Activated CD4-positive, alpha-beta T cell treated with anti-CD3 and anti-CD28 coated beads, Interleukin-10, Interleukin-2, amounts not matched to agents 100 ng/mL and 50 ng/mL, durations not matched to agents 16 hours and 8 hours (primary cell): Measurements from ENCODE around the gene SYT6.

Experiments
- DNase-seq: peaks from one replicate; pipeline ENCODE4 v3.0.0-alpha.2; 2020

Gene SYT6

GRCh38 chr1:114116086-114116485 lies 37.6 kb downstream of the SYT6 start:
- no peak for DNase-seq

- DNase-seq: no peak
Observed at GRCh38 chr1:114114185-114115094, 39.2 kb downstream of the SYT6 start.

- no peak for DNase-seq
Observed at GRCh38 chr1:114113411-114114184, 40.1 kb downstream of the SYT6 start.

GRCh38 chr1:114112775-114113174 lies 40.9 kb downstream of the SYT6 start:
- no peak for DNase-seq

- no peak for DNase-seq
Observed at GRCh38 chr1:114111731-114112641, 41.7 kb downstream of the SYT6 start.

- DNase-seq: no peak
Observed at GRCh38 chr1:114109981-114110380, 43.7 kb downstream of the SYT6 start.

- DNase-seq: no peak
Observed at GRCh38 chr1:114108751-114109255, 44.9 kb downstream of the SYT6 start.

GRCh38 chr1:114107474-114108435 lies 45.9 kb downstream of the SYT6 start:
- DNase-seq: no peak

GRCh38 chr1:114105421-114105979 lies 48.2 kb downstream of the SYT6 start:
- DNase-seq: no peak

- DNase-seq: no peak
Observed at GRCh38 chr1:114104949-114105348, 48.7 kb downstream of the SYT6 start.

- no peak for DNase-seq
Observed at GRCh38 chr1:114103992-114104391, 49.7 kb downstream of the SYT6 start.

- DNase-seq: no peak
Observed at GRCh38 chr1:114102136-114102535, 51.5 kb downstream of the SYT6 start.

GRCh38 chr1:114100148-114100547 lies 53.5 kb downstream of the SYT6 start:
- no peak for DNase-seq

- DNase-seq: no peak
Observed at GRCh38 chr1:114099268-114099667, 54.4 kb downstream of the SYT6 start.

GRCh38 chr1:114097109-114097508 lies 56.6 kb downstream of the SYT6 start:
- DNase-seq: no peak

GRCh38 chr1:114094675-114095074 lies 59.0 kb downstream of the SYT6 start:
- no peak for DNase-seq

- DNase-seq: no peak
Observed at GRCh38 chr1:114094363-114094634, 59.4 kb downstream of the SYT6 start.

GRCh38 chr1:114093624-114094362 lies 59.9 kb downstream of the SYT6 start:
- peak; percentile 6 for DNase-seq

GRCh38 chr1:114092186-114093062 lies 61.2 kb downstream of the SYT6 start:
- no peak for DNase-seq

GRCh38 chr1:114091711-114092110 lies 62.0 kb downstream of the SYT6 start:
- no peak for DNase-seq
